ENCODE results near the gene STXBP2.
"Not testable (repeated sequence)": the region's sequence is repeated elsewhere in the genome, so short reads cannot be mapped to it uniquely, and the experiment has no call there.

The STXBP2 gene

GRCh38 chr19:7632340-7633203 lies 4.3 kb upstream of the STXBP2 start:
- no peak for DNase-seq (ENCODE audit: low spot score)

GRCh38 chr19:7633698-7634097 lies 3.2 kb upstream of the STXBP2 start, which contains the start of gene PCP2:
TSS of gene PCP2 (minus strand) at chr19:7633719. CDS start at chr19:7633457, 262 bp downstream.
- no peak for DNase-seq (ENCODE audit: low spot score)

- DNase-seq (ENCODE audit: low spot score), result no peak
Observed at GRCh38 chr19:7635670-7636069, 1.2 kb upstream of the STXBP2 start.

- no peak for DNase-seq (ENCODE audit: low spot score)
Observed at GRCh38 chr19:7636317-7636690, 606 bp upstream of the STXBP2 start.

GRCh38 chr19:7637374-7638256 lies 705 bp downstream of the STXBP2 start:
- no peak for DNase-seq (ENCODE audit: low spot score)

GRCh38 chr19:7638802-7639465 lies 2.0 kb downstream of the STXBP2 start:
- DNase-seq (ENCODE audit: low spot score), result no peak

- no peak for DNase-seq (ENCODE audit: low spot score)
Observed at GRCh38 chr19:7639863-7640348, 3.0 kb downstream of the STXBP2 start.

GRCh38 chr19:7640803-7641202 lies 3.9 kb downstream of the STXBP2 start:
- no peak for DNase-seq (ENCODE audit: low spot score)

- no peak for DNase-seq (ENCODE audit: low spot score)
Observed at GRCh38 chr19:7641290-7642276, 4.7 kb downstream of the STXBP2 start.

GRCh38 chr19:7642295-7643030 lies 5.6 kb downstream of the STXBP2 start:
- DNase-seq (ENCODE audit: low spot score), result no peak

GRCh38 chr19:7643031-7643415 lies 6.1 kb downstream of the STXBP2 start:
- no peak for DNase-seq (ENCODE audit: low spot score)

- DNase-seq (ENCODE audit: low spot score), result not testable (repeated sequence)
Observed at GRCh38 chr19:7643629-7644549, 7.0 kb downstream of the STXBP2 start.

GRCh38 chr19:7644550-7644877 lies 7.6 kb downstream of the STXBP2 start:
- DNase-seq (ENCODE audit: low spot score), result no peak

GRCh38 chr19:7645163-7645562 lies 8.3 kb downstream of the STXBP2 start:
- no peak for DNase-seq (ENCODE audit: low spot score)

GRCh38 chr19:7645656-7646425 lies 8.9 kb downstream of the STXBP2 start:
- DNase-seq (ENCODE audit: low spot score), result no peak

GRCh38 chr19:7646426-7646700 lies 9.5 kb downstream of the STXBP2 start:
- DNase-seq (ENCODE audit: low spot score), result no peak

- no peak for DNase-seq (ENCODE audit: low spot score)
Observed at GRCh38 chr19:7647156-7647555, 10.2 kb downstream of the STXBP2 start.

- no peak for DNase-seq (ENCODE audit: low spot score)
Observed at GRCh38 chr19:7648265-7649014, 11.5 kb downstream of the STXBP2 start.
